GM19468 (cell line): Measurements from ENCODE around the gene NWD2.

Experiments used
- ATAC-seq: cut with Tn5 transposase; IDR thresholded peaks from one replicate; pipeline ENCODE4 v1.9.1; 2021; ENCODE audit warnings: mild to moderate bottlenecking, moderate library complexity, moderate number of reproducible peaks; ENCODE audit not compliant: unreplicated experiment; ENCODE audit errors: extremely low read depth

Gene NWD2

DNA sequence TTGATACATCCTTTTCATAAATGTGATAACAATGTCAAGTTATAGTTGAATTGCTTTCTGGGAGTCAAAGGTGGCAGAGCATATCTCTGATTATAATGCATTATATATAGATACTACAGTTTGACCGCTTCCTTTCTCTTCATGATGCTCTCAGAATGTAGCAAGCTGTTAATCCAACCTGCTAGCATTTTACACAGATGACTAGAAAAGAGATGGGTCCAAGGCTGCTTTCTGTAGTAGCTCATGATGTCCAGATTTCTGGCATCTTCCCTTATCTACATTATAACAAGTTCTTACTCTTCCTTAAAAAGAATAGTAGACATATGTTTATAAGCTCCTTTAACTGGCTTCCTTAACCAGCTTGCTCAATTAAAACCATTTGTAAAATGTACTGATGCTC, 192.0 kb downstream of the NWD2 start:
- ATAC-seq = no peak

DNA sequence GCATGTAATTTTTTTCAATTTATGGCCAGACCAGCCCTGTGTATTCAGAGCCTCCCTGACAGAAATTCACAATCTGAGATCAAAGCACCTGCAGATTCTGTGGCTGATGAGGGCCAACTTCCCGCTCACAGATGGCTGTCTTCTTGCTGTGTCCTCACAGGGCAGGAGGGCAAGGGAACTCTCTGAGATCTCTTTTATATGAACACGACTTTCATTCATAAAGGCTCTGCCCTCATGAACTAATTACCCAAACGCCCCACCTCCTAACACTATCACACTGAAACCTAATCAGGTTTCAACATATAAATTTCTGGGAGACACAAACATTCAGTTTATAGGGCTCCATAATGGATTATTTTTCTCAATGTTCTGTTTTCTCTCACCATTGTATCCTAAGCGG, 192.6 kb downstream of the NWD2 start:
- no peak for ATAC-seq

DNA sequence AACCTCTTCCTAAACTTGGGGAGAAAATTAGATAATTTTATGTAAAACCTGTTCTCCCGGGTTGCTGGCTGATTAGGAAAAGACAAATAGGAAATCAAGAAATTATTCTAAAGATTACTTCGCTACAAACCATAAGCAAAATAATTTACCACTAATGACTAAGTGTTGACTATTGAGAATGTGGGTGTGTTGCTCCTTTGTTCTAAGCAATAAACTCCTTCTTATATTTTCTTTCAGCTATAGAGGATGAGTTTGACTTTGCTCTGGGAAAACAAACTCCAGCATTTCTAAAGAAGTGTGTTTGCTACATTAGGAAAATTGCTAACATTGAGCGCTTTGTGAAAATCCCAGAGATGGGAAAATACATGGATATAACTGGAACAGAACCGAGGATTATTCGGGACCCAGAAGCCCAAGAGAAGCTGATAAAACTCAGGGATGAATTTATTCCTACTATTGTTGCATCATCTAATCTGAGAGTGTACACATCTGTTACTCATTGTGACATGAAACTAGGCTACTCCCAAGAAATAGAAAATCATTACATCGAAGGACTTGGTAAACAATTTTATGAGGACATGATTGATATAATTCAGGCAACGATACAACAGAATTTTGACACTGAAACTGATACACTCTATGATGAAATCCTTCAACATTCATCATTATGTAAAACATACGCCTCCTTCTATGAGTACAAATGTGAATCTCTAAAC, 194.2 kb downstream of the NWD2 start:
- no peak for ATAC-seq

DNA sequence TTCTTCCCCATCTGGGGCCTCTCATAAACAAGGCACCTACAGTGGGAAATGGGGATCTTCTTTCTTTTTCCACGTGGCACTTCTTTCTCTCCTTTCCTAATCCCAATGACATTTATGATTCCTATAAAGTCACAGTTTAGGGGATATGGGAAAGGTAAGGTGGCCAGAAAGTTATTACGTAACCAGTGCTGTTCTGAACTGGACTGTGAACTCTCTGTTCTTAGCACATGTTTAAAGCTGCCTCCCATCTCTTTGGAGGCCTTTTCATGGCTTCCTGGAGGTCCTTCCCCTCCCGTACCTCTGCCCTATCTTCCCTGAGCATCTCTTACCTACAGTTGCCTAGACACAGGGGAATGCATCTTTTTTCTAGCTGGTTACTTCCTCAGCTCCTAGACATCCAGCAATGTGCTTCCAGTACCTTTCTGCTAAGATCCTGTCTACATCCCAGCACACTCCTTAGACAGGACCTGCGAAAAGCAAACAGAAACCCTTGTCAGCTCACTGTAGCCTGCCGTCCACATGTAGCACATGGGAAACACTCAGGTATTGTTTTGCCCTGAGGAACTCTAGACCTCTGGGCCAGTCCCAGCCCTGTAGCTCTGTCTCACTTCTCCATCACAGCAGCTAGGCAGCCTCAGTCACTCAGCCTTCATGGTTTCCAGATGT, 195.4 kb downstream of the NWD2 start:
- no peak for ATAC-seq

DNA sequence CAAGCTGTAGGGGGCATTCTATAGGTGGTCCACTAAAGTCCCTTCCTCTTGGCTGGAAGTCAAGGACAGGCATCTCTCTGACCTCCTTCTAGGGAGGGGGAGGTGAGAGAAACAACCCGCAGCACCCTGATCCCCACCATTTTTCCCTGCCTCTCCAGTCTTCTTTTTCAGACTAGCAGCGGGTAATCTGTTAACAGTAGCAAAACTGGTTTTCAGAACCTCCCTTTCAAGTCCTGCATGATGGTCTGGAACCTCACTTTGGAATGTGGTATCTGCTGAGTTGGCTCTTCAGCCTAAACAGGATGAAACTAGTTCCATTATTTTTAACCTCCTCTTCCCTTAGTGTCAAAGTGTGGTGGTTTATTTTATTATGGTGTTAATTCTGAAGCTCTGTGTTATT, 196.0 kb downstream of the NWD2 start:
- ATAC-seq = no peak

DNA sequence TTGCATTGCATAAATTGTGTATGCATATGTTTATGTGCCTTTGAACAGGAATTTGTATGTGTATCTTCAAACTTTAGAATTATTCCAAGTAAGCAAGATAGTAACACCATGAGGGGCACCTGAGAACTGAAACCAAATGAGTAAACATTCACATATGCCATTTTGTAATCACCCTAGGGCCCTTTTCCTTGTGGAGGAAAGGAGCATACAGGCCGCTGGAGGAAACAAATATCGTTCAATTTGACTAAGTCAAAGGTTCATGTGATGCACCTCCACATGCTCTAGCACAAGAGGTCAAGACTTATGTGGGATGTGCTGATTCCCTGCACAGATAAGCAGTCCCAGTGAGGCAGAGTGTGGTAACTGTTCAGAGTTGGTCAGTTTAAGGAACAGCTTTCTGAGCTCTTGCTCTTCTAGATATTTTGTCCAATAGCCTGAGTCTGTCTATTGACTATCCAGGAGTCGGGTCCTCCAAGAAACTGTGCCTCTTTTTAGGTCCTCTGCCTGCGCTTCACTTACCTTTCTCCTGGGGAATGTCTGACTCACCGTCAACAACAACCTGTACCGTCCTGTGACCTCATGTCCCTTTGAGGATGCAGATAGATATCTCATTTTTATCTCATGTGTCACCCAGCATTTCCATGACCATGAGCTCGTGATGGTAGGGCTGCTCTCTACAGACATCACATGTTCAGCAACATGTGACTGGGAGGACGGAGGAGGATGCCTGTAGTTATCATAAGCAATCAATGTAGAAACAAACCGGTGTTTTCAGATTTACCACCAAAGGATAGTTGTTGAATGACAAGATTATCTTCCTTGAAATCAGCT, 196.9 kb downstream of the NWD2 start:
- no peak for ATAC-seq

DNA sequence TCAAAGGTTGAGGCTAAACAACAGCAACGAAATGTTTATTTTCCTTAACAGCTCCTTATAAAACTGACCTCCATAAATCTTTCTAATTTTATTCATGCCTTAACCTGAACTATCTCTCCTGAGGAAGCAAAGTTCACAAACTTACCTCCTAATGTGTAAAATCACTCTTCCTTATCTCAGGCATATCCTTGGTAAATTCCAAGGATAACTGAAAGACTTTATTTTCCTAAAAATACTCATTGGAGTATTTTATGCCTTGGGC, 197.4 kb downstream of the NWD2 start:
- no peak for ATAC-seq

DNA sequence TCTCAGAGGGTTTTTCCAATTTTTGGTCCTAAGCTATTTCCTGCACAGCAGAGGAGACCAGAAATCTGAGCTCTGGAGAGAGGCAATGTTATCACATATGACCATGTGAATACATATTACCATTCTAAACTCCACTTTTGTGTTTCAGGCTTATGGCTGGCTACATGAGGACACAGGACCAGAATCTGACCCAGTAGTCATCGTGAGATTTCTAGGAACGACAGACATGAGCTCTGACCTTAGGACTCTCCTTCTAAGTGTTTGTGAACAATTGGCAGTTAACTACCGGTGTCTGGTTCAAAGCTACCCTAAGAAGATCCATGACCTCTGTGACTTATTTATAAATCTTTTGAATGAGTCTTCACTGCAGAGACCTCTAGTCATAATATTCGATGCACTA, 198.6 kb downstream of the NWD2 start:
- ATAC-seq = no peak

DNA sequence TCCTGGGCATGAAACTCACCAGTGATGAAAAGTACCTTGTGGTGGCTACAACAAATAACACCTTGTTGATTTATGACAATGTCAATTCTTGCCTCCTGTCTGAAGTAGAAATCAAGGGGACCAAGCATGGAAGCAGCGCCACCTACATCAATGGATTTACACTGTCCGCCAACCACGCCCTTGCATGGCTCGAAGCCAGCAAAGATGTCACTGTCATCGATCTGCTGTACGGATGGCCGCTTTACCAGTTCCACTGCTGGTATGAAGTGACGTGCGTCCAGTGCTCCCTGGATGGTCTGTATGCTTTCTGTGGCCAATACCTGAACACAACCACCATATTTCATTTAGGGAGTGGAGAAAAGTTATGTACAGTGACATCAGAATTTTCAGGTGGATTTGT, 200.5 kb downstream of the NWD2 start:
- ATAC-seq = no peak

DNA sequence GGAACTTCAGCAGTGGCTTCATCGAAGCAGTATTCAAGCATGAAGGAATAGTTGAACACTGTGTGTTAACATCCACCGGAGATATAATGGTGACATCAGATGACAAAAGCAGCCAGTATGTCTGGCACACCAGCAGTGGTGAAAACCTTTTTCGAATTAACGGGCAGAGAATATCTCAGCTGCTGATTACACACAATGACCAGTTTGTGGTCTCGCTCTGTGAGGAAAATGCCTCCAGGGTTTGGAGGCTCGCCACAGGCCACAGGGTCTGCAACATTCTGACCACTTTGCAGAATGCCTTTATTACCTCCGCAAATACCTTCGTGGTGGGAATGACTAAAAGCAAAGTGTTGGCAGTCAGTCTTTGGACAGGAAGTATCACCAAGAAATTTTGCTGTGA, 201.5 kb downstream of the NWD2 start:
- ATAC-seq = no peak

DNA sequence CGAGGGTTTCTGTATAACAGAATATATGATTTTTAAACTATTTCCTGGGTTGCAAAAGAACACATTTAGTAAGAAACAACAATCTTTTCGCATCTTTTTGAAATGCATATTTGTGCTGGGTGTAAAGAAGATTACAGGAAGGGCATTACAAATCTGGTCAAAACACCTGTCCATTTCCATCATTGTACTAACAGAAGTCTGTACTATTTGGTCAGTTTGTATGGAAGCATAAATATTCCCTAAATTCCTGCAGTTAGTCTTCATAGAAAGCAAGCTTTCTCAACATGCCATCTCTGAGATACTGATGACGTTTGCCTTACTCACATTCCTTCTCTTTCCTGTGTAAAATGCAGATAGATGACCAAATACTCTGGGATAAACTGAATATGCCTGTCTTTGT, 203.3 kb downstream of the NWD2 start:
- ATAC-seq = no peak

DNA sequence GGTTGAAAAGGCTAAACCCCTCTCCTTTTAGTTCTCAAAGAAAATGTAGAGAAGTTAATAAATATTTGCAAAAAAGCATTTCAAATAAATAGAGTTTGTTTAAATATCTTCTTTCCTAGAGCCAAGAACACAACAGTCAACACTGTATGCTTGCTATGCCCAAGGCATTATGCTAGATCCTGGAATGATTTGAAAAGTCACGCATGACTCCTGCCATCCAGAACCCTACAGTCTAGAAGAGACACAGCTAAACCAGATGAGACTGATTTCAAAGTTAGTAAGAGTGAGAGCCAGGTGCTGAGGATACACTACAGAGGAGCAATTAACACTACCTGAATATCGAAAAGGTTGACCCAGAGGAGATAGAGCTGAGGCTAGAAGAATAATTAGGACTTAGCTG, 205.8 kb downstream of the NWD2 start:
- no peak for ATAC-seq

DNA sequence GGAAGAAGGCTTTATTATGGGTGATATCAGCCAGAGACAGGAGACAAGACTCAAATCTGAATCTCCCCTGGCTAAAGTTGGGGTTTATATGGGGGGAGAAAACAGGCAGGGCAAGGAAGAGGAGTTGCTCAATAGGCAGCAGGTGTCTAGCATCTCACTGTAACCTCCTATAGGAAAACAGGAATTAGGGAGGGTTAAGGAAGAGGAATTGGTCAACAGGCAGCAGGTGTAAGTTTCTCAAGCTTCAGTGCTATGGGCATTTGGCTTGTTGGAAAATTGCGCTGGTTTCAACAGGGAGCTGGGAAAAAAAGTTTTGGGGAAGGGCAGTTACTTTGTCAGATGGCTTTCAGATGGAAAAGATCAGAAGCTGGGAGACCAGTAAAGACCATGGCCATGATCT, 206.4 kb downstream of the NWD2 start:
- no peak for ATAC-seq

DNA sequence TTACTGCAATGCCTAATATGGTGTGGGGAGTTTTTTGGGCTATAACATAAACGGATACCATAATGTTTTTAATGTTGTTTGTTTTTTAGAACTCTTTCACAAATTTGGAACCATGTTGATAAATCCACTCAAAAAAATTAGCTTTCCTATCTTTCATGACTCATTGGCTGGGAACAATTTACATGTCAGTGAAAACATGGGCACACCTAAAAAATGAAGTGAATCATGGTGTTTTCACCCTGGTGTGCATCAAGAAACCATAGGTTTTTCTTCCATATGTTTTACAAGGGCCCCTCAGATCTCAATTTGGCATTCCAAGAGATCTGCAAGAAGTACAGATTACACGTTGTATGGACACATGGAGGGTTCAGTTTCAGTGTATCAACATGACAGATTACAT, 207.1 kb downstream of the NWD2 start:
- ATAC-seq = no peak

DNA sequence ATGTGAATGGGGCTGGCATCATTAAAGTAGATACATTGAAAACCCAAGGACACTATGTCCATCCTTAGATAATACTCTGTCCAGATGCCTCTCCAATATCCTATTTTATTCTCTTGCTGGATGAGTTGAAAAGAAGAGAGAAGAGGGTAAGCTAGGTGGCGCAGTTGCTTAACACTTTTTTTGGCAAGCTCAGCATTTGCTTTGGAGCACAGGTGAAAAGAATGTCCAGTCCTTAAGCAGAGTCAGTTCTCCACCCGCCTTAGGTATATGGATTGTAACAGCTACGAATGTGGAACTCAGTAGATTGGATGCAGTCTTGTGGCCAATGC, 208.4 kb downstream of the NWD2 start:
- peak; percentile 83 for ATAC-seq

DNA sequence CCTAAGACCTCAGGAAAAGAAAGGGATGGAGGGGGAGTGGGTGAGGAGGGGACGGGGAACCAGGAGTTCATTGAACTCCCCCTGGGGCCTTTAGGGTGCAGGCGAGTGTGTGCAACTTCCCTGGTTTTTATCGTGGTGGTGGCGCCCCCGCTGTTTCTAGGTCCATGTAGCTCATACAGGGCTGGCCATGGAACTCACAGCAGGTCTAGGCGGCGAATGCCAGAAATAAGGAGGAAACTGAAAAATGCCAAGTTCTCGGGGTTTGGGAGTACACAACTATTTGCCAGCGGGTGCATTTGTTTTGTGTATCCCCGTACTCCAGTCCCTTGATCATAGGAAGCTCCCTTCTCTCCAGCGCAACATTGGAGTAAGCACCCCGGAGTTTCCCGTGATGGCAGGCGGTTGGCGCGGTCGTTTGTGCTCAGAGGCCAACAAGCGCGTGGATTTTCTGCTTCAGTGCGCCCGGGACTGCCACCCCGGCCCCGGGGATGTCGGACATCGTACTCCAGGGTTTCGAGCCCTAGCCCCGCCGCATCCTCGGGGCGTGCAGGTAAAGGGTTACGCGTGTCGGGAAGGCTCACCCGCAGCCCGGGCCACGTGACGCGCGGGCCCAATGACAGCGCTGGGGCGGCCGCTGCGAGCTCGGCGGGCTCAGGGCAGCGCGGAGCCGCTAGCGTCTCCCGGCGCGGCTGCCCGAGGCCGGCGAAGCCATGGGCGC, 208.9 kb downstream of the NWD2 start:
- ATAC-seq = no peak

DNA sequence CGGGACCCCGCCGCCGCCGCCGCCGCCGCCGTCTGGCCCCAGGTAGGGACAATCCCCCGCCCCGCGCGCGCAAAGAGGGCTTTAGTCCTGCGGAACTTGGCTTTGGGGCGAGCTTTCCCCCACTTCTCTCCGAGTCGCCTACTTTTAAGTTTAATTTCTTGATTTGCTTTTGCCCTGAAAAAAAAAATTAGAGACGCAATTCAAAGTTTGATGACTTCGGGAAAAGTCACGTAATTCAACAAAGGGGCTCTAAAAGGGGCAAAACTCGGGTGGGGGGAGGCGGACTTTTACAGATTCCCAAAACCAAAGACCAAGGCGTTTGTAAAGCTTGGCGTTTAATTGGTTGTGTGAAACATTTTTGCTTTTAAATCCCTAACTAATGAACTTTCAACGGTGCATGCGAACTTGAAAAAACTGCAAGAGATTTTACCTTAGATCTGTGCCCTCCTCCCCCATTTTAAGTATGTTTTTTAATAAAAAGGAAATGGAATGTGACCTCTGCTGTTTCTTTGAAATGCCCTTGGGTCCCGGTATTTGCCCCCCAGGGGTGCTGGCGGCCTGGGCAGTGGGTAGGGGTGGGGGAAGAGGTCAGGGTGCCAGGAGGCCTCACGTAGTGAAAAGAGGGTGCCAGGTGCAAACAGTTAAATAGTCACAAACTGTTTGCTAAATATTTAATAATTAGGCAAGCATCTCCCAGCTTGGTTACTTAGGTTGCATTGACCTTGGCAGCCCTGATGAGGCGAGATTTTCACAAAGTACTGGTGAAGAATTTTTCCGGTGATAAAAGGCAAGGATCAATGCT, 209.7 kb downstream of the NWD2 start:
- ATAC-seq = no peak

DNA sequence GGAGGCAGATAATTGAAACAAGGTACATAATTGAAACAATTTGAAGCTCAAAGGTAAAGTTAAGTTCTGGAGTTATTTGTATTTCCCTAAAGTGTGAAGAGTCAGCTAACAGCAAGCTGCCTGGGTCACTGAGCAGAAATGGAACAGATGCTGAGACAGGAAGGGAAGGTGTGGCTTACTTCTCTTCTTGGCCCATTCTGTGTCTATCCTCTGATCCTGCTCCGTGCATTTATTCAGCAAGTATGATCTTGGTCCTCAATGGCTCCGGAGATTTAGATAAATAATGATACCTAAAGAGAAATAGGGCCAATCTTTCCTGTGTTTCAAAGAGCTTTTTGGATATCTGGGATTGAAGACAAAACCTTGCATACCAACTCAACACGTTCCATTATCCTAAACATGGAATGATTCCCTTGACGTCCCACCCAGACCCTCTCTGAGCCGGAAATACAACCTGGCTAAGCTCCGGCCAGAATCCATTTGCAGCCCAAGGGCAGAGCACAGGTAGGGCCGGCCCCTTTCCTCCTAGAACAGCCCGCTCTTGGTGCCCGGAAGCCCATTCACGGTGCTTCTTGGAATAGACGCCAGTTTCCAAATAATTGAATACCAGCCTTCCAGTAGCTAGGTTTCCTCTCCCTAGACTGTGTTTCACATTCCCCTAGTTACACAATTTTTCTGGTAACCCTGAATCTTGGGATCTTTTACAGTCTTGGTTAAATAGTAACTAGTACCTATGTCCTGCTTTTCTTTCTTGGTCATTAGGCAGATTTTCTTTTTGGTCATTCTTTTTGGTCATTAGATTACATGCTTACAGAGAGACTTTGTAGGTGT, 211.0 kb downstream of the NWD2 start:
- ATAC-seq = no peak

DNA sequence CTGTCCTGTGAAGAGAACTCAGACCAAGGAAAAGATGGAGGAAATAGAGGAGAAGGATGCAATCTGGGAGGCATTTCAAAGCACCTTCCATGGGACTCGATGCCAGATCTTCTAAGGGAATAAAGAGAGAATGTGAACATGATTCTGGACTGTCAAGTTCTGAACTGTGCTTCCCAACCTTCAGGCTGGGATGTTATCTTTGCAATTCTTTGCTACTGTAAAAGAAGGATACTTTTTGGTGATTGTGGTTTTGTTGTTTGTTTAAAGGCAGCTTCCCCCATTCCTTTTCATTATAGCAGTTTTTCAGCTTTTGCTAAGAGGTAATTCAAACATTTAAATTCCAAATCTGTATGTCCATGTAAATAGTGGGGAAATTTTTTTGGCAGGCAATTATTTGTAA, 217.3 kb downstream of the NWD2 start:
- ATAC-seq = no peak
